Daoy (cell line): Measurements from ENCODE around the gene SLC6A8. TPM values are rescaled to one million over a fixed set of nuclear protein-coding genes. Genes with fewer than 3 reads are reported as not detected.
"Not testable (repeated sequence)": the region's sequence is repeated elsewhere in the genome, so short reads cannot be mapped to it uniquely, and the experiment has no call there.

Experiments
- DNase-seq: peaks from one replicate; pipeline ENCODE4 v3.0.0-alpha.2; 2015; ENCODE audit warnings: low read depth
- total RNA-seq: library from RNA; depleted of rRNA; stranded (reverse); fragments of >200 nt; shearing (Covaris generic); gene quantifications from 2 replicates; pipeline ENCODE4 v1.2.3, GENCODE V29; 2014

SLC6A8 gene
- total RNA-seq, 1 experiment from 2014 or later, result 7.5 TPM

GRCh38 chrX:153671589-153672530, 15.9 kb upstream of the SLC6A8 start:
- DNase-seq, result no peak

- DNase-seq, result no peak
Observed at GRCh38 chrX:153672531-153673427, 14.9 kb upstream of the SLC6A8 start.

- DNase-seq, result no peak
Observed at GRCh38 chrX:153673428-153674218, 14.1 kb upstream of the SLC6A8 start, which contains the start of gene PNCK. PNCK (minus strand) TSS chrX:153673813; CDS start chrX:153673076, 737 bp downstream.

GRCh38 chrX:153674219-153674851, 13.4 kb upstream of the SLC6A8 start:
- DNase-seq, result no peak

GRCh38 chrX:153681175-153681574, 6.6 kb upstream of the SLC6A8 start:
- no peak for DNase-seq

DNA sequence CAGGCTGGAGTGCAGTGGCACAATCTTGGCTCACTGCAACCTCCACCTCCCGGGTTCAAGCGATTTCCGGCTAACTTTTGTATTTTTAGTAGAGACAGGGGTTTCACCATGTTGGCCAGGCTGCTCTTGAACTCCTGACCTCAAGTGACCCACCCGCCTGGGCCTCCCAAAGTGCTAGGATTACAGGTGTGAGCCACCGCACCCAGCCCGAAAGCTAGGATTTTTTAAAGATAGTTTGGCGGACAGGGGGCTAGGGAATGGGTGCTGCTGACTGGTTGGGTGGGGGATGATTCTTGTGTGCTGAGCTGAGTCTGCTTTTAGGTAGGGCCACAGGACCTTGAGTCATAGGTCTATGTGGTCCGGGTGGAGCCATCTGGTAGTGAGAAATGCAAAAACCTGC, 4.2 kb upstream of the SLC6A8 start:
- DNase-seq, result not testable (repeated sequence)

DNA sequence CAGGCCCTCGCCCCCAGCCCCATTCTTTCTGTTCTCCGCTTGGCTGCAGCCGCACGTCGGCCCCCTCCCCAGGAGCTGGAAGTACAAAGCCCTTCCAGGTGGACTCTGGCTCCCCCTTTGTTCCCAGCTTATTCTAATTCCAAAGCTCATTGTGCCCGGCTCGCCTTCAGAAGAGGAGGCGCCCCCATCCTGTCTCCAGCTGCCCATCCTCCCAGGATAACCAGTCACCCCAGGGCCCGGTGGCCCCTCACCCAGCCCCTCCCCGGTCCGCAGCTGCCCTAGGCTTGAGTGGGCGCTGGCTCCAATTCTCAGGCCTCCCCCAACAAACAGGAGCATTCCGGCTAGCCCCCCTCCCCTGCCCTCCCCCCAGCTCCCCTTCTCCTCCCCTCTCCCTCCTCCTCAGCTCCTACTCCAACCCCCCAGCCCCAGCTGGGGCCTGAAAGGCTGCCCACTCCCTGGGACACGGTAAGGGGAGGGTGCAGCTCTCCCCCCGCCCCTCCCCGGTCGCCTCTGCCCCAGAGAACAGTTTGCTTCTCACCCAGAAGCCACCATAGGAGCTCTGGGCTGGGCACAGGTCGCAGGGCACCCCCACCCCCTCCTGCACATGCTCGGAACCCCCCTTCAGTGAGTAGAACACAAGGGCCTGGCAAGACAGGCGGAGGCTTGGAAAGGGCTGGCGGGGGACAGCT, 3.1 kb upstream of the SLC6A8 start:
- DNase-seq, result no peak

GRCh38 chrX:153685156-153685536, 2.6 kb upstream of the SLC6A8 start:
- DNase-seq, result no peak

DNA sequence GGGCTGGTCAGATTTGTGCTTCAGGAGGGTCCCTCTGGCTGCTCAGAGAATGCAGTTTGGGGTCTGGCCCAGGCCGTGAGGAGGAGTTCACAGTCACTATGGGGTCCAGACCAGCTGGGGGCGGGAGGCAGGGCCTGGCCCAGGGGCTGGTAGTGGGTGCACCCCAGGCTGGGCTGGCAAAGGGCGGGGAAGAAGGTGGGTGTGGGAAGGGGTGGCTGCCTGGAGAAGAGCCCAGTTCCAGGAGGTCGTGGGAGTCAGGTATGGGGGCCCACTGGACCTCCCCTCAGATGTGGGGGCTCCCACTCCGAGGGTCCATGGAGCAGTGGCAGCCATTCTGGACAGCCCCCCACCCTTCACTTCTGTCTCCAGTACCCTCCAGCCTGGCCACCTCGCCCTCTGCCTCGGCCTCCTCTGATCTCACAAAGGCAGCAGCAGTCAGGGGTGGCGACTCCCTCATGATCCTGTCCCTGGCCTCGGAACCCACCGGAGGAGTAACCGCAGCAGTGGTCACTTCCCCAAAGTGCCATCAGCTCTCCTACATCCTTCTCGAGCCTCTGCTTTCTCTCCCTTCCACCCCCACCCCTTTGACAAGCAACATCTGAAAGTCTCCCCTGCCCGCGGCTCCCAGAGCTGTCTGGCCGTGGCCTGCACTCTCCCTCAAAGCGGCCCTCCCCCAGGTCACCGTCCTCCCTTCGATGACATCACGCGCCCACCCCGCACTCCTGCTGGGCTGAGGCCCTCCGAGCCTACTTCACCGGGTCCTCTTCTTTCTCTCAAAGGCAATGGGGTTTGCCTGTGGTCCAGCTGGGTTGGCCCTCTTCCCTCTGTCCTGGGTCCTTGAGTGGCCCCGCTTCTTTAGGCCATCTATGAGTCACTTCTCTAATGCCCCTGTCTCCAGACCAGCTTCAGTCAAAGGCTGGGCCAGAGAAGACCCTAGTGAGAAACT, 1.7 kb upstream of the SLC6A8 start:
- DNase-seq, result no peak

DNA sequence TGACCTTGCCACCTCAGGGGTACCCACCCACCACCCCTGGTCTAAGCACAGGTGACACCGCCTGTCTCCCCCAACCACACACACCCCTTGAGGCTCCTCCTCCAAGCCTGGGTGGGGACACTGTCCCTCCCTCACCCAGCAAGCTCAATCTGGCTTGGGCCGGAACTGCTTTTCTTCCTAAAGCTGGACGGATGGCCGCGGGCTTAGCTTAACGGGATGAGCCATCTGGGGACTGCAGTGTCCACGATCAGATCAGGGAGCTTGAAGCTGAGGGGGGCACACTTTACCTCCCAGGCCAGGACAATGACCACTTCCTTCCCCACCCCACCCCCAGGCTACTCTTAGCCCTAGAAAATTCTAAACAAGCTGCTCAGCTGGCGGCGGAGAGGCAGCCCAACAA, 1.0 kb upstream of the SLC6A8 start:
- DNase-seq, result no peak

DNA sequence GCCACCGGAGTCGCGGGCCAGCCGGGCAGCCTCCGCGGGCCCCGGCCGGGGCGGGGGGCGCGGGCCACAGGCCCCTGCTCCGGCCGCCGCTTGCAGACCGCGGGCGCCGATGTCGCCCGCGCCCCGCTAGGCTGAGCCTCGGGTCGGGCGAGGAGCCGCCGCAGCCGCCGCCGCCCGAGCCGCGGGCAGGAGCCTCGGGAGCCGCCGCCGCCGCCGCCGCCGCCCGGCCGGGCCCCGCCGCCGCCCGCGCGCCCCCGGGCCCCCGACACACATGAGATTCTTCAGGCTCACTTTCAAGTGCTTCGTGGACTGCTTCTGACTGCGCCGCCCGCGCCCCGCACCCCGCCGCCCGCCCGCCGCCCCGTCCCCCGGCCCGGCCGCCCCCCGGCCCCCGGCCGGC, 345 bp downstream of the SLC6A8 start:
- no peak for DNase-seq

- no peak for DNase-seq
Observed at GRCh38 chrX:153688506-153688905, 780 bp downstream of the SLC6A8 start.

DNA sequence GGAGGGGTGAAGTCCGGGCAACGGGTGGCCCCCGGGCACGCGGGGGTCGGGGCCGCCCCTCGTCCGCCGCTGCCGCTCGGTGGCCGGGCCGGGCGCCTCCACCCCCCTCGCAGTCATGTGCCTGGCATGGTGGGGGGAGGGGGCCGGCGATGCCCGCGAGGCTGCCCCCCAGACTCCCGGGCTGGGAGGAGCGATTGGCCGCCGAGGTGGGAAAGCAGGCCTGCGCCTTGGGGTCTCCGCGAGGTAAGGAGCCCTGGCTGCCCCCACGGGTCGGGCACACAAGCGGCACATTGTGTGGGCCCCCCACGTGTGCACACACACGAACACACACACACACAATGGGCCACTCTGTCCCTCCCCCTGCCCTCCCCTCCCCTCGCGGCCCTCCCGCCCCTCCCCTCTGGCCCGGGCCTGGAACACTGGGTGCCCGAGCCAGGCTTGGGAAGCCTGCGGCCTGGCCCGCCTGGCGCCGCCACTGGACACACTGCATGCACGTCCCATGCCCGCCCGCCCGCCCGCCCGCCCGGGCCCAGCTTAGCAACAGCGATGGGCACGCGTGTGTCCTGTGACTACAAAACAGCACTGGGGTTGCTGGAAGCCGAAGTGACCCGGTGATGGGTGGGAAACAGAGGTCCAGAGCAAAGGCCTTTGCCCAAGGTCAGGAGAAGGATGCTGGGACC, 1.3 kb downstream of the SLC6A8 start:
- peak; percentile 21 for DNase-seq

- DNase-seq, result peak; percentile 40
Observed at GRCh38 chrX:153689654-153690465, 2.1 kb downstream of the SLC6A8 start.

GRCh38 chrX:153690466-153690865, 2.7 kb downstream of the SLC6A8 start:
- no peak for DNase-seq

DNA sequence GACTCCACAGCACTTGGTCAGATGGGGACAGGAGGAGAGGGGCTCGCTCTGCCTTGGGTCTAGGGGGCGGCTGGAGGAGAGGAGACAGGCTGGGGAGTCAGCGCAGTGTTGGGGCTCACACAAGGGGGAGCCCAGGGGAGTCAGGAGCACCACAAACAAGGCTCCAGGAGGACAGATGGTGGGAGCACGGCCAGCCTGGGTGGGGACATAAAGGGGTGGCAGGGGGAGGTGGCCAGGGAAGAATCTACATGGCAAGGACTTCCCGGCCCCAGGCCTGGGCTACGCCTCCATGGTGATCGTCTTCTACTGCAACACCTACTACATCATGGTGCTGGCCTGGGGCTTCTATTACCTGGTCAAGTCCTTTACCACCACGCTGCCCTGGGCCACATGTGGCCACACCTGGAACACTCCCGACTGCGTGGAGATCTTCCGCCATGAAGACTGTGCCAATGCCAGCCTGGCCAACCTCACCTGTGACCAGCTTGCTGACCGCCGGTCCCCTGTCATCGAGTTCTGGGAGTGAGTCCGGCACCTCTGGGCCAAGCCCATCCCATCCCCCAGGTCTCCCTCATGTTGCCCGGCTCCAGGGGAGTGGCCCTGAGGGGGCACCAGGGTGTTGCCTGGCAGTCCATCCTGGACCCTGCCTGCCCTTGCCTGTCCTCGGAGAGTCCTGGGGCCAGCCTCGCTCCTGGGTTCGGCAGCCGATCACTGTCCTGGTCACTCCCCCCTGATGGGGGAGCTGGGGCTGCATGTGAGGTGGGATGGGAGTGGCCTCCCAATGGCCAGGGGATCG, 3.5 kb downstream of the SLC6A8 start:
- not testable (repeated sequence) for DNase-seq

DNA sequence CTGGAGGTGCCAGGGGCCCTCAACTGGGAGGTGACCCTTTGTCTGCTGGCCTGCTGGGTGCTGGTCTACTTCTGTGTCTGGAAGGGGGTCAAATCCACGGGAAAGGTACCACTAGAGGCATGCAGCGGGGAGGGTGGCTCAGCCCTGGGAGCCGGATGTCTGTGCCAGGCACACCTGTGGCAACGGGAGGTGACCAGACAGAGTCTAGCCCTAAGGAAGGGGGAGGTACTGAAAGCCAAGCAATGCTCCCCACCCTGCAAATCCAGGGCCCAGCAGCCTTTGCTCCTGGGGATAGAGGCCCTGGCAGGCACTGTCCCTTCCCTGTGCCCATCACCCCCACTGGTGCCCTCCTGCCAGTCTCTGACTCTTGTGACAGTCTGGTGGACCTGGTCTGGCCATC, 4.3 kb downstream of the SLC6A8 start:
- DNase-seq, result no peak
